ENCODE data around the gene UPK1B.

DNA sequence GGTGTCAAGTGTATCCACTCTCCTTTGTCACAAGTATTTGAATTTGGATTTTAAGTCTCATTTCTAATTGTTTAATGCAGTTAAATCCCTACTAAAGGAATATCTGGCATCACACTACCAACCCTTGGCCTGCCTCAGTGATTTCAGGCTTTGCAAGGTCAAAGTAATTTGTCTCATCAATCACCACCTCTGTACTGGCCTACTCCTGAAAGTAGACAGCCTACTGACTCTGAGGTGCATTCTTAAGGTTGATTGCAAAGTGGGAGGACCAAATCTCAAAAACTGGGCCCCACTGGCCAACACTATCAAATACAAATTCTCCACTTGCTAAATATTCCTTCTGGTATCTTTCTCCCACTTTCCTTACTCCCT, 28.3 kb upstream of the UPK1B start:
- no peak for TF ChIP-seq CTCF (IDR thresholded peaks at IDR 0.05; ENCODE audit: insufficient read depth, low read depth, low read length)
- no peak for TF ChIP-seq EZH2 (IDR thresholded peaks at IDR 0.05; ENCODE audit: insufficient read depth, low read length)

All from astrocyte (in vitro differentiated cells and primary cell).